Pulmonary artery endothelial cell (primary cell): ENCODE measurements around the gene DPPA3. TPM values are rescaled to one million over a fixed set of nuclear protein-coding genes. Genes with fewer than 3 reads are reported as not detected.
"Not testable (repeated sequence)": the region's sequence is repeated elsewhere in the genome, so short reads cannot be mapped to it uniquely, and the experiment has no call there.

Experiments used
- DNase-seq: peaks from one replicate; pipeline ENCODE4 v3.0.0-alpha.2; 2011; ENCODE audit warnings: low read depth, low spot score
- total RNA-seq: library from RNA; depleted of rRNA; stranded (reverse); fragments of >200 nt; gene quantifications from 2 replicates; pipeline ENCODE4 v1.2.3, GENCODE V29; 2014

Gene DPPA3
- not detected in 2 replicates for total RNA-seq

DNA sequence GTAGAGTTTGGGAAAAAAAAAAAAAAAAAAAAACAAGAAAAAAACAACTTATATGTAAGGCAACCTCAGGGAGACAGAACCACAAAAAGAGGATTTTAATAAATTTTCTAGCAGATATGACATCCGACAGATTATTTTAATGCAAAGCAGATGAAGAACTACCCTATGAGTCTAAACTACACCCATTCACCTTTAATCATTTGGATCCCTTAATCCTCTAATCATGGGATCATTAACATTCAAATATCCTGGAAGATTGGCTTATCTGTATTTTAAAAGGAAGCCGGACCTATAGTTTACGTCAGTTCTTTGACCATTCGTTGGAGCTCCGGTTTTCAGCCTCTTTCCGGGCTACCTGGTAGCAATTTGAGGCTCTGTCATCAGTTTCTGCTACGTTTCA lies at the start of gene DPPA3:
TSS of gene DPPA3 (plus strand) at position 301 of the 400 bp plus-strand sequence. CDS start 138 bp downstream, outside the sequence.
- DNase-seq: no peak

DNA sequence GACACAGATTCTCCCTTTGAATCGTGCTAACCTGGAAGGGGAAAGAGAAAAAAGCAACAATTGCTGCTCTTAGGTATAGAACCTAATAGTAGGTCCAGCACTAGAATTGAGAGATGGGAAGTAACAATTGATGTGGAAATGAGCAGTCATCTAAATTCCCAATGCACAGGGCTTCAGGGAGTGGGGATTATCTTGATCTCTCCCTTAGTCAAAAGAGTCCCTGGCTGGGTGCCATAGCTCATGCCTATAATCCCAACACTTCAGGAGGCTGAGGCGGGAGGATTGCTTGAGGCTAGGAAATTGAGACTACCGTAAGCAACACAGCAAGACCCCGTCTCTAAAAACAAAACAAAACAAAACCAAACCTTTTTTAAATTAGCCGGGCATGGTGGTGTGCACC lies 49.5 kb upstream of the DPPA3 start:
- no peak for DNase-seq

DNA sequence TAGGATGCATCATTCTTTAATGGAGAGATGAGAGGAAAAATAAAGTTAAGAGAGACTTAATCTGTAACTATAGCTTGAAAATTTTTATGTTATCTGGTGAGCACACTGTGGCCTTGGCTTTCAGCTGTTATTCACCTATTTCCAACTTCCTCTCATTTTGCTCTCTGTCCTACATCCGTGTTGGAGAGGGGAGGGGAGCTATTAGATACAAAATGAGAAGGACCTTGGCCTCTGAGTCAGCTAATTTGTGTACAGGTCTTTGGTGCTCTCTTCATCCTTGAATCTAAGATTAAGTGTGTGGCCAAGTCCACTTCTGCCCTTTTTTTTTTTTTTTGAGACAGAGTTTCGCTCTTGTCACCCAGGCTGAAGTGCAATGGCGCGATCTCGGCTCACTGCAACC lies 44.6 kb upstream of the DPPA3 start:
- no peak for DNase-seq

DNA sequence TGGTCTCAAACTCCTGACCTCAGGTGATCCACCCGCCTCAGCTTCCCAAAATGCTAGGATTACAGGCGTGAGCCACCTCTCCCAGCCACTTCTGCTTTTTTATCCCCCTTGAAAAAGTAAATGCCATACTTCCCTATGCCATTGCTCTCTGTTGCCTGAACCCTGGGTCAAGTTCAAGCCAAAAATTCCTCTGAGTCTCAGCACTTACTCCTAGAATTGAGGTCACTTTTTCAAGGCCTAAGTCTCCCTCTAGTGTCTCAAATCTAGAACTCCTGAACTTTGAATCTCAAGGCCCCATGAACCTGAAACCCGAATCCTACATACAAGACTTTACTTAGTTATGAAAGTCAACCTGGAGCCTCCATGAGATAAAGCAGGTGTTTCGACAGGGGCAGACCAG lies 44.1 kb upstream of the DPPA3 start:
- no peak for DNase-seq

DNA sequence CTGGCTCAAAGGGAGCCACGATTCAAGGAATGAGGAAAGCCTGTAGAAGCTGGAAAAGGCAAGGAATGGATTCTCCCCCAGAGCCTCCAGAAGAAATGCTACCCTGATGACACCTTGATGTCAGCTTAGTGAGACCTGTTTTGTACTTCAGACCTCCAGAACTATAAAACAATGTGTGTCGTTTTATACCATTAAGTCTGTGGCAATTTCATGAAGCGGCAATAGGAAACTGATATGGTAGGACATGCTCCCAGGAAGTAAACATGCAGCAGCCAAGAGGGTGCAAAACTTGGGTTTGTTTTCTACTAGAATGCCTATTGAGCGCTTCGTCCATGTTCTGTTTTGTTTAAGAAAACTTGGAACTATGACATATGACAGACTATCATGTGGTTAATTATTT lies 43.1 kb upstream of the DPPA3 start:
- DNase-seq: no peak

DNA sequence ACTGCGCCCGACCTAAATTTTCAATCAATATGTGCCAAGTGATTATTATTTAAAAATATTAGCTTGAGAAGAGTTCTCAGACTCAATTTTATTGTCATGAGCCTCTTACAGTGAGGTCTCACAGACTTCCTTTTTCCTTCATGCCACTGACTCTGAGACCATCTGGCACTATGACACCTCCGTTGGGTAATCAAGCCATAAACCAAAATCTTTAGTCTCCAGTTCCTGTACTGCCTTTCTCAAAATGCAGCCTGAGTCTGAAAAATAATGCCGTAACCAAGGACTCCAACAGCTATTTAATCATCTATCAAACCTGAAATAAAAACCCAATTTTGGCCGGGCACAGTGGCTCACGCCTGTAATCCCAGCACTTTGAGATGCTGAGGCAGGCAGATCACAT lies 35.8 kb upstream of the DPPA3 start:
- not testable (repeated sequence) for DNase-seq

DNA sequence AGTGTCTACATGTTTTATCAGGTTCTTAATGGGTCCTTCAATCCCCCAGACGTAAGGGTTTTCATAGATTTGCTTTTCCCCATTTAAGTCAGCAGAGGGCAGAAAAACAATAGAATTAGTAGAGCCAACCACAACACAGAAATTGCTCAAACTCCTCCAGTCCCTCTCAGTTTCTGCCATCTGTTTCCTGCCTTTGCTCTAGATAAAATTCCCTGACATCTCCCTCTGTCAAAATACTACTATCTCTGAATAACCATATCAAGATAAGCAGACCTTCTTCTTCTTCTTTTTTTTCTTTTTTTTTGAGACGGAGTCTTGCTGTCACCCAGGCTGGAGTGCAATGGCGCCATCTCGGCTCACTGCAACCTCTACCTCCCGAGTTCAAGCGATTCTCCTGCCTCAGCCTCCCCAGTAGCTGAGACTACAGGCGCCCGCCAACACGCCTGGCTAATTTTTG lies 33.8 kb upstream of the DPPA3 start:
- peak; percentile 77 for DNase-seq

DNA sequence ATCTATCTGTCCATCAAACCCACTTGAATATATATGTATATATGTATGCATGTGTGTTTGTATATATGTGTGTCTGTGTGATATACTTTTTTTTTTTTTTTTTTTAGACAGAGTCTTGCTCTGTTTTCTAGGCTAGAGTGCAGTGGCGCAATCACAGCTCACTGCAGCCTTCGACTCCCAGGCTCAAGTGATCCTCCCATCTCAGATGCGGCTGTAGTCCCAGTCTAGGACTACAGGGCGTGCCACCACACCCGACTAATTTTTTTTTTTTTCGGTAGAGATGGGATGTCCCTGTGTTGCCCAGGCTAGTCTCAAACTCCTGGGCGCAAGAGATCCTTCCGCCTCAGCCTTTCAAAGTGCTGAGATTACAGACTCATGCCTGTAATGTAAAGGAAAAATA lies 32.5 kb upstream of the DPPA3 start:
- DNase-seq: no peak

DNA sequence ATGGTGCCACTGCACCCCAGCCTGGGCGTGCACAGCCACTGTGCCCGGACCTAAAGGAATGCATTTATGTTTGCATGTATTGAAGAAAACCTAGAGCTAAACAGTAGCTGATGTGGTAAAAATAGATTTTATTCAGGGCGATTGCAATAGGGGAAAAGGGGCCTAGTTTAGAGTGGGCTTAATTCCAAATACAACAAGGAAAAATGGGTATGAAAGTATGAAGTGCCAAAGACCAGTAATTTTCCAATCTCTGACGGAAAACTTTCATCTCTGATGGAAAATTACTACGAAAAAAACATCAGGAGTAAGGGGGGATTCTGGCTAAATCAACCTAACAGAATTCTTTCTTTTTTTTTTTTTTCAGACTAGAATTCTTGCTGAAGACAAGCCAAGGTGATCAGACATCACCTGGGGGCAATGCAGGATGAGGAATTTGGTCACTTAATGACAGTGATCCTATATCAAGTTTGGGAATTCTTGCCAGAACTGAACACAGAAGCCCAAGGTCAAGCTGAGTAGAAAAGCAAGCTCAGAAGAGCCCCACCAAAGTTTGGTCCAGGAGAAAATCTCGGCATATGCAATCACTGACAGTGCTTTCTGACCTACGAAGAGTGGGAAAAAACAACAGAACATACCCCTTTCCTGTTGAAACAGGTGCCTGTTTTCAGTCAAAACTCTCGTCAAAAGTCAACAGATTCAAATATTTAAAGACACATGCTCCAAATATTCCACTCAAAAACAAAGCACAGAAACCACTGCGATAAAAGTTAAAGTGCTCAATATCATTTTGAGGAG lies 31.8 kb upstream of the DPPA3 start:
- no peak for DNase-seq

DNA sequence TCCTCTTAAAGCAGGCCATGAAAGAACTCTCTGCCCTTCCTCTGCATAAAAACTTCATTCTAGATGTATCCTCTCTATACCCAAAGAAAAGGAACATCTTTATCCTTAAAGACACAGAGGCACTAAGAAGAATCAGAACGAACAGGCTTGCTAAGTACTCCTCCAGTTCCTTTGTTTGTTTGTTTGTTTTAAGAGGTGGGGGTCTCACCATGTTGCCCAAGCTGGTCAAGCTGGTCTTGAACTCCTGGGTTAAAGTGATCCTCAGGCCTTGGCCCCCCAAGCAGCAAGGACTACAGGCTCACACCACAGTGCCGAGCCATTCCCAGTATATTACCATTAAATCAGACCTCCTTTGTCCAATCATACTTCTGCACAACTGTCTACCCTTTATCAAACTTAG lies 29.7 kb upstream of the DPPA3 start:
- DNase-seq: no peak

DNA sequence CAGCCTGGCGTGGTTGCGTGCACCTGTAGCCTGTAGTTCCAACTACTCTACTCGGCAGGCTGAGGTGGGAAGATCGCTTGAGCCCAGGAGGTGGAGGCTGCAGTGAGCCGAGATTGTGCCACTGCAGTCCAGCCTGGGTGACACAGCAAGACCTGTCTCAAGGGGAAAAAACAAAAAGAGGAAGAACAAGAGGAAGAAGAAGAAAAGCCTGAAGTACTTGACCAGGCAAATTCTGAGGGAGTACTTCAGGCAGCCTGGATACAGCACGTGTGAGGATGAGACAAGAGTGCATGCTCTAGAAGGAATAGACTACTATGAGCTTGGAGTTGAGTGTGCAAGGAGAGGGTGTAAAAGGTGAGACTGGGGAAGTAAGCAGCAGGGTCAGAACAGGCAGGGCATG lies 17.4 kb upstream of the DPPA3 start:
- no peak for DNase-seq

DNA sequence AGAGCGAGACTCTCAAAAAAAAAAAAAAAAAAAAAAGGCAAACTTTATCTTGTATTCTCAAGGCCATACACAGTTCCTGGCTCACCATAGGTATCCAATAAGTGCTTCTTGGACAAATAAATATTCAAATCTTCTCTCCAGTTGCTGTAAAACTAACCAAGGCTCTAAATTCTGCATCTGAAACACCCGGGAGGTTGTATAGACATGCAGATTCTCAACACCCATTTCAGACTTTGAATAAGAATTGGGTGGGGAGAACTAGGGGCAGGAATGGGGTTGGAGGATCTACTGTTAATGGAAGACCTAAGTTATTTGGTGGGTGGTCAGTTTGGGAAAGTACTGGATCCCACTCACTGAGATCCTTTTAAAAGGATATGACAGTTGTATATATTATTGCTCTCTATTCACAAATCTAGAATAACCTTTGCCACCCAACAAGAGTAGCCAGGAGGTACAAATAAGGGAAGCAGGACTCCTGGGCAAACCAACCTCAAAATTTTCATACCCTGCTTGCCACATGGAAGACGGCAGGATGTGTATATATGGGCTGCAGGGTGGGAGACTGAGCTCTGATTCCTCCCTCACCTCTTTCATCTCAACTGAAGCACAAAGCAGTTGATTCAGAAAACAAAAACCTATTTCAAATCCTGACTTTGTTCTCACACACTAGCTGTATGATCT lies 16.5 kb upstream of the DPPA3 start:
- DNase-seq: no peak

DNA sequence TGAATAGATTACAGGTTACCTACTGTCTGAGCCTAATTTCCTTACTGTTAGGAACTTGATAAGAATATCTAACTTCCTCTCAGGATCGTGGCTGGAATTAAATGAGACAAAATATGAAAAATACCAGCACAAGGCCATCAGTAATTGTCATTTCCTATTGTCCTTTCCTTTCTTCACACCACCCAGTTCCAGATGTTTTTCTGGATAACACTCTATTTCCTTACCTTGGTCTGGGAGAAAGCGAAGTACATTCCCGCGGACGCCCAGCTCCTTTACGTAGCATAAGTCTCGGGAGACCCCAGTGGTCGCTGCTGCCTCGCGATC lies 16.0 kb upstream of the DPPA3 start:
- DNase-seq: peak; percentile 69

DNA sequence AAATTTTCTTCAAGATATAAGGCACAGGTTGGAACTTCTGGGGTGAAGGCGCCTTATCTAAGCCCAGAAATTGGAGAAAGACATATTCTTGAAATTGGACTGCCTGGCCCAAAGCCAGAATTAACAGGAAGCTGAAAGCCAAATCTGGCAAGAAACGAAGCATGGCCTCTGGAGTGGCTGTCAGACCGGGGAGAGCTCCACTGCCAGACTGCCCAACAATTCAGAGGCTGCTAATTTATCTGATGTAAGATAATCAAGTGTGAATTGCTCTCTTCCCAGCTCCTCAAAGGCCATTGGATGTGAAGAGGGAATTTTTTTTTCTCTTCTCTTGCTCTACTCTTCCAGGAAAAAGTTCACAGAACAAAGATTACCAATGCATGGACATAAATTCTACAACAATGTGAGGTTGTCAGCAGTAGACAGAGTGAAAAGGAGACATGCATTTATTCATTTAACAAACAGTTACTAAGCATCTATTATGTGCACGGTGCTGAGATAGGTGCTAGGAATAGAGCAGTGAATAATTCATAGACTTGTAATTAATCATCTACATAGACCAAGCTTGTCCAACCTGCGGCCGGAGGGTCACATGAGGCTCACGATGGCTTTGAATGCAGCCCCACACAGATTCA lies 15.6 kb upstream of the DPPA3 start, which contains the start of gene GDF3:
TSS of gene GDF3 (minus strand) at position 210 of the 632 bp plus-strand sequence. CDS start at position 163, 47 bp downstream.
- peak; percentile 71 for DNase-seq

DNA sequence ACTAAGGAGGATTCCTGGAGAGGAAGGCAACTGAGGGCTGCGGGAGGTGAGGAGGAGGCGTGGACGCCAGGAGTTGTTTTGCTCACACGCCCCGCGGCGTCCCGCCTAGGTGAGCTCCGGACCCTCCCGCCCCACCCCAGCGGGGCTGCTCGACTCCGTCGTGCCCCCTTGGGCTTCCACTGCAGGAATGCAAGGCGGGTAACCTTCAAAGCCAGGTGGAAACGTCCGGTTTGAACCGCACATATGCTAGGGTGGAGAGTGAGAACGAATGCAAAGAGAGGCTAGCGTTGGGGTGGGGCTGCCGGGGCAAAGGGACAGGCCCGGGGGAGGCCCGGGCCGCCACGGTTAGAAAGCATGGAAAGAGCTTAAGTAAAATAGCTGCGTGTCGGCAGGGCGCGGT lies 5.4 kb upstream of the DPPA3 start:
- no peak for DNase-seq

DNA sequence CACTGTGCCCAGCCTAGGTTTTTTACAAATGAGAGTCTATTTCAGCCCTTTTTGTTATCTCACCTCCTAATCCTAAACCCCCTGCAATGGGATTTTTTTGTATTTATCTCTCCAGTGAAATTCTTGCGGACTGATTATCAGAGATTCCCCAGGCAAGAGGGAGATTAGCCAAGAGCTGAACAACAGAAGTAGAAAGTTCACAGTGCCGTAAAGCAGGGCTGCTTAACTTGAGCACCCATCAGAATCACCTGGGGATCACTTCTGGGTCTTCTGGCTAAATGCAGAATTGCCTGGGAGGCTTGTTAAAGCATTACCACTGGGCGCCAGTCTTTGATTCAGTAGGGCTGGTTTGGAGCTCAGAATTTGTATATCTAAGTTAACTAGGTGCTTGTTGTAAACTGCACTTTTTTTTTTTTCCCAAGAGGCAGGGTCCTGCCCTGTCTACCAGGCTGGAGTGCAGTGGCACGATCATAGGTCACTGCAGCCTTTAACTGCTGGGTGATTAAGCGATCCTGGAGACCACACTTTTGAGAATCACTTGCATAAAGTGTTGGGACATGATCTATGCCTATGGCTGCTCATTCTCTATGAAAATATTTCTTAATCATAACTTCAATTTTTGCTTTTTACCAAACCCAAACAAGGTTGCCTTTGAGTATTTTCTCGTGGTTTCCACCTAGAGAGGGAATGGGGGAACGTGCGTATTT lies 1.1 kb upstream of the DPPA3 start:
- no peak for DNase-seq

DNA sequence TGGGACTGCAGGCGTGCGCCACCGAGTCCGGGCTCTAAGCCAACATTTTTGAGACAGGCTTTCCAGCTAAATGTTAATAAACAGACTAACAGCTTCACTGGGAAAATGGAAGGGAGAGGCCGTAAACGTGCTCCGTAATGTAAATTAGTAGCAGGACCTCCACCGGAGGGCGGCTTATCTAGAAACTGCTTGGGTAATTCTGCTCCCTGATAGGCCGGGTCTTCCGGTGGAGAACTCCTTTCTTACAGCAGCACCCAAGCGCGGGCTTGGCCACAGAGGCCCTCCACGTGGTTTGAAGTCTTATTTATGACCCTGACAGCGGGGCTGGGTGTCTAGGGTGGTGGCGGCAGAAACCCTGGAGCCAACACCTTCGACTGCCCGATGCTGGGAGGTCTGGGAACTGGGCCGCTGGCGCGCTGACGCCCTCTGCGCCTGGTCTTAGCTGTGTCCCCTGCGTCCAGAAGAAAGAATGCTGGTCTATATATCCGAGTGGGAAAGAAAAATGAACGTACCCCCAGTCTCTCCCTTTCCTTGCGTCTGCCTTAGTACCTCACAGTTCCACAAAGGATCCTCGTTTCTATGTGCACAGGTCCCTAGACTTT lies 1.7 kb downstream of the DPPA3 start:
- no peak for DNase-seq

DNA sequence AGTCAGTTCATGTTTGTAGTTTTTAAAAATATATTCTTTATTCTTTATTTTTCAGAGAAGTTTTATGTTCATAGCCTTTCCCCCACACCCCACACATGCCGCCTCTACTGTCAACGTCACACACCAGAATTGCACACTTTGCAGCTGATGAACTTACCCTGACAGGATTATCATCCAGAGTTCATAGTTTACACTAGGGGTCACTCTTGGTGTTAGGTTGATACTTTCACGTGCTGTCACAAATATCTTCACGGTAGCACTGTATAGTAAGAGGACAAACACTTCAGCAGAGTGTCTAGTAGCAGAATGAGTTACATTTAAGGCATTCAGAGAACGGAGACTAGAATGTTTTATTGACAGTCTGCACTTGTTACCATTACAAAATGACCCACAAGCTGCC lies 5.1 kb downstream of the DPPA3 start:
- DNase-seq: no peak

DNA sequence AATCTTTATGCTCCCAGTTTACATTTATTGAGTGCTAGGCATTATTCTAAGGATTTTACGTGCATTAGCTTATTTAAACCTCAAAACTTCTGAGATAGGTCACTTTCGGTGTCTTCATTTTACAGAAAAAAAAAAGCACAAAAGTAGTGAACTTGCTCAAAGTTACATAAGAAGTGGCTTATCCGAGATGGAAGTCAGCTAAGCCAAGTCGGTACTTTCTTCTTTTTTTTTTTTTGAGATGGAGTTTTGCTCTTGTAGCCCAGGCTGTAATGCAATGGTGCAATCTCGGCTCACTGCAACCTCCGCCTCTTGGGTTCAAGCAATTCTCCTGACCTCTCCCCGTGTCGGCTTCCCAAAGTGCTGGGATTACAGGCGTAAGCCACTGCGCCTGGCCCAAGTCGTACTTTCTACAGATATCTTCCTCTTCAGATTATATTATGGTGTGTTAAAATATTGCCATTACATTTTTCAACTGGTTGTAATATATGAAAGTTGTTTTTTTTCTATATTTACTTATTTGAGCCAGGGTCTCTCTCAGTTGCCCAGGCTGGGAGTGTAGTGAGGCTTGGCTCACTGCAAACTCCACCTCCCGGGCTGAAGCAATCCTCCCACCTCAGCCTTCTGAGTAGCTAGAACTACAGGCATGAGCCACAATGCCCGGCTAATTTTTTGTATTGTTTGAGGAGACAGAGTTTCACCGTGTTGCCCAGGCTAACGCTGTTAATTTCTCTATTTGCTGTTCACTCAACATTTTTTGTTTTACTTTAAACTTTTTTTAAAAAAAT lies 8.9 kb downstream of the DPPA3 start:
- DNase-seq: no peak

DNA sequence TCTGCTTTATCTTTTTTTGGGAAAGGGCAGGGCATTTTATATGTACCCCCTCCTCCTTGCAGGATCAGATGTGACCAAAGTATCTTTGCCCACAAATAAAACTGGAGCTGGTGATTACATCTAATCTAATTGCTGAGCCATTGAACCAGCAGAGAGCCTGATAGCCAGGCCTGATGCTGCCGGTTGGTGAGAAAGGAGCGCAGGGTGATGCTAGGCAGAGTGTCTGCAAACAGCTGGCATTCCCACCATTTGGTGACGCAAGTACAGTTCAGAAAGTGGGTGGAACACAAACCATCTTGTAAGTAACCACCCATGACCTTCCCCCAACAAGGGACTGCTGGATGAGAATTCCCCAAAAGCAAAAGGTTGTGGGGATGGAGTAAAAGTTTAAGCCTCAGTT lies 12.7 kb downstream of the DPPA3 start:
- DNase-seq: no peak

DNA sequence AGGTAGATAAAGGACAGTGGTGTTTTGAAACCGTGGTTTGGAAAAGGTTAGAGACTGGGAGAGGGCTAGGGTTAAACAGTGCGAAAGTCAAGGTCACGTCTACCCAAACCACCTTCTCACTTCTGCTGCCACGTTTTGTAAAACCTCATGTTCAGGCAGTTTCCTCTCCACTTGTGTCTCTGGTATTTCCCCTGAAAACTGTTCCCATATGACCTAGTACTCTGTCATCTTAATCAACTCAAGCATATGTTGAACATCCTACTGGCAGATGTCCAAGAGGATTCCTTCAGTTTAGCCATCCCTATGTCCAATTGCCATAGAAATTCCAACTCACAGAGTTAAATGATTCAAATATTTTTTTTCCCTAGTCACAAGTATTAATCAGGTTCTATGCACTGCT lies 18.5 kb downstream of the DPPA3 start:
- DNase-seq: no peak
